GM23338 (cell line): ENCODE measurements around the gene GALK1. TPM values are rescaled to one million over a fixed set of nuclear protein-coding genes. Genes with fewer than 3 reads are reported as not detected.

Experiments
- ATAC-seq: fragments of 200-7000 bp; cut with Tn5 transposase; 3 replicates; pipeline ENCODE4 v1.9.1; 2020
- DNase-seq: peaks from one replicate; pipeline ENCODE4 v3.0.0-alpha.2; 2015; ENCODE audit warnings: low spot score
- H2AFZ ChIP-seq: fragments of 200-600 bp; sonication (generic); 2 replicates; pipeline ENCODE4 v1.8.0; 2016; ENCODE audit warnings: antibody characterized with exemption, mild to moderate bottlenecking, moderate library complexity
- H3F3A ChIP-seq: fragments of 200-600 bp; sonication (generic); replicated peaks from 2 replicates; pipeline ENCODE4 v1.8.0; 2017; ENCODE audit warnings: antibody characterized with exemption, mixed run types, low read depth
- H3K27ac ChIP-seq: fragments of 200-600 bp; sonication (generic); 2 replicates; pipeline ENCODE4 v1.6.1; 2016; ENCODE audit warnings: low read depth
- H3K27me3 ChIP-seq: fragments of 200-600 bp; sonication (generic); 2 replicates; pipeline ENCODE4 v1.8.0; 2016; ENCODE audit warnings: mild to moderate bottlenecking, mixed run types, moderate library complexity; ENCODE audit not compliant: insufficient read depth
- H3K36me3 ChIP-seq: fragments of 200-600 bp; sonication (generic); 2 replicates; pipeline ENCODE4 v1.8.0; 2016; ENCODE audit warnings: mild to moderate bottlenecking; ENCODE audit not compliant: insufficient read depth
- H3K4me1 ChIP-seq: fragments of 200-600 bp; sonication (generic); 2 replicates; pipeline ENCODE4 v1.8.0; 2016; ENCODE audit warnings: mild to moderate bottlenecking, moderate library complexity; ENCODE audit not compliant: insufficient read depth
- H3K4me2 ChIP-seq: fragments of 200-600 bp; sonication (generic); 2 replicates; pipeline ENCODE4 v1.7.1; 2017; ENCODE audit warnings: mixed run types
- H3K4me3 ChIP-seq: fragments of 200-600 bp; sonication (generic); 2 replicates; pipeline ENCODE4 v1.6.1; 2016; ENCODE audit warnings: mixed run types
- H3K79me2 ChIP-seq: fragments of 200-600 bp; sonication (generic); replicated peaks from 2 replicates; pipeline ENCODE4 v1.8.0; 2017; ENCODE audit warnings: mild to moderate bottlenecking; ENCODE audit not compliant: insufficient read depth
- H3K9me2 ChIP-seq: fragments of 200-600 bp; sonication (generic); 2 replicates; pipeline ENCODE4 v1.8.0; 2017; ENCODE audit not compliant: insufficient read depth
- H4K20me1 ChIP-seq: fragments of 200-600 bp; sonication (generic); replicated peaks from 2 replicates; pipeline ENCODE4 v1.8.0; 2017; ENCODE audit warnings: mild to moderate bottlenecking; ENCODE audit not compliant: insufficient read depth
- H3K27ac Mint-ChIP-seq: 2 replicates; pipeline ENCODE4 v1.8.0; 2020; ENCODE audit warnings: inconsistent platforms, mild to moderate bottlenecking, moderate library complexity, mixed read lengths
- H3K27me3 Mint-ChIP-seq: 3 replicates; pipeline ENCODE4 v1.8.0; 2022; ENCODE audit warnings: low read depth, mild to moderate bottlenecking, moderate library complexity, mixed read lengths, inconsistent platforms; ENCODE audit not compliant: insufficient read depth, poor library complexity
- H3K36me3 Mint-ChIP-seq: 3 replicates; pipeline ENCODE4 v1.8.0; 2021; ENCODE audit warnings: low read depth, mild to moderate bottlenecking, inconsistent platforms, moderate library complexity, mixed read lengths
- H3K4me1 Mint-ChIP-seq: 3 replicates; pipeline ENCODE4 v1.8.0; 2020; ENCODE audit warnings: mild to moderate bottlenecking, inconsistent platforms, mixed read lengths
- H3K4me3 Mint-ChIP-seq: 3 replicates; pipeline ENCODE4 v1.8.0; 2021; ENCODE audit warnings: moderate library complexity, mild to moderate bottlenecking, inconsistent platforms, mixed read lengths
- H3K9me3 Mint-ChIP-seq: 3 replicates; pipeline ENCODE4 v1.8.0; 2020; ENCODE audit warnings: moderate library complexity, mild to moderate bottlenecking, inconsistent platforms, mixed read lengths
- JUNB ChIP-seq: IDR thresholded peaks from one replicate; pipeline ENCODE4 v1.6.1; 2016; ENCODE audit warnings: antibody characterized with exemption; ENCODE audit not compliant: unreplicated experiment
- NANOG ChIP-seq: IDR thresholded peaks from 2 replicates; pipeline ENCODE4 v1.6.1; 2016; ENCODE audit warnings: antibody characterized with exemption, borderline replicate concordance
- REST ChIP-seq: IDR thresholded peaks from one replicate; pipeline ENCODE4 v1.6.1; 2018; ENCODE audit warnings: antibody characterized with exemption; ENCODE audit not compliant: unreplicated experiment
- STAT1 ChIP-seq: IDR thresholded peaks from one replicate; pipeline ENCODE4 v1.6.1; 2016; ENCODE audit warnings: antibody characterized with exemption; ENCODE audit not compliant: unreplicated experiment
- ZNF114 ChIP-seq: fragments of 250-450 bp; sonication (Bioruptor Pico); IDR thresholded peaks from 2 replicates; pipeline ENCODE4 v1.5.0; 2020; ENCODE audit warnings: mild to moderate bottlenecking, moderate library complexity
- ZNF331 ChIP-seq: fragments of 250-450 bp; sonication (Bioruptor Pico); IDR thresholded peaks from 2 replicates; pipeline ENCODE4 v1.5.0; 2020; ENCODE audit warnings: low read depth, mild to moderate bottlenecking, moderate library complexity
- ZNF462 ChIP-seq: fragments of 250-450 bp; sonication (Bioruptor Pico); IDR thresholded peaks from 2 replicates; pipeline ENCODE4 v1.5.0; 2020; ENCODE audit warnings: mild to moderate bottlenecking, moderate library complexity
- polyA plus RNA-seq: library from polyadenylated mRNA; unstranded; fragments of >200 nt; fragmentation: Nextera tagmentation; extraction: Ambion mirVana; gene quantifications from 2 replicates; pipeline ENCODE4 v1.2.1, GENCODE V29; 2016
- total RNA-seq: library from RNA; depleted of rRNA; stranded (reverse); fragments of >200 nt; shearing (Covaris generic); gene quantifications from 2 replicates; pipeline ENCODE4 v1.2.3, GENCODE V29; 2014

The GALK1 gene
- total and polyA plus RNA-seq, 2 experiments from 2014 or later = 30.5 to 31.7 TPM

- no peak for TF ChIP-seq REST
- TF ChIP-seq ZNF114 = no peak
Observed at GRCh38 chr17:75731716-75732498, 33.1 kb downstream of the GALK1 start (continued).

GRCh38 chr17:75731086-75731715 is 33.8 kb downstream of the GALK1 start:
- no peak overlapping the region for H3K27ac Mint-ChIP-seq
- H3K27me3 Mint-ChIP-seq = peaks cover 2% of the 10 kb centered on the region
- no peak for ATAC-seq
- no peaks in the 10 kb centered on the region for H3F3A ChIP-seq
- no peak overlapping the region for H3K27ac ChIP-seq
- H3K4me3 ChIP-seq = no peak overlapping the region
- no peaks in the 10 kb centered on the region for H3K9me3 Mint-ChIP-seq
- H3K36me3 Mint-ChIP-seq = no peaks in the 10 kb centered on the region; the same call in 2 of the 3 replicates
- H3K36me3 ChIP-seq = no peaks in the 10 kb centered on the region
- H3K79me2 ChIP-seq = no peaks in the 10 kb centered on the region
- DNase-seq = no peak
- H3K4me1 ChIP-seq = no peaks in the 10 kb centered on the region
- no peak overlapping the region for H3K4me3 Mint-ChIP-seq
- H3K9me2 ChIP-seq = no peaks in the 10 kb centered on the region
- no peak overlapping the region for H3K4me2 ChIP-seq
- no peaks in the 10 kb centered on the region for H3K4me1 Mint-ChIP-seq
- no peaks in the 10 kb centered on the region for H4K20me1 ChIP-seq
- no peak overlapping the region for H2AFZ ChIP-seq
- no peaks in the 10 kb centered on the region for H3K27me3 ChIP-seq
- TF ChIP-seq ZNF462 (CRISPR knock-in tag) (no peak), ZNF114 (no peak), JUNB (no peak), REST (no peak), NANOG (no peak), STAT1 (no peak), ZNF331 (no peak)
